Activated naive CD4-positive, alpha-beta T cell (primary cell): ENCODE results near the gene ZNF564.
"Not testable (repeated sequence)": the region's sequence is repeated elsewhere in the genome, so short reads cannot be mapped to it uniquely, and the experiment has no call there.

ENCODE experiments used
- DNase-seq, 4 experiments: peaks; one replicate each; lab custom pipeline; 2025; lab: John Stamatoyannopoulos, UW

The ZNF564 gene

DNA sequence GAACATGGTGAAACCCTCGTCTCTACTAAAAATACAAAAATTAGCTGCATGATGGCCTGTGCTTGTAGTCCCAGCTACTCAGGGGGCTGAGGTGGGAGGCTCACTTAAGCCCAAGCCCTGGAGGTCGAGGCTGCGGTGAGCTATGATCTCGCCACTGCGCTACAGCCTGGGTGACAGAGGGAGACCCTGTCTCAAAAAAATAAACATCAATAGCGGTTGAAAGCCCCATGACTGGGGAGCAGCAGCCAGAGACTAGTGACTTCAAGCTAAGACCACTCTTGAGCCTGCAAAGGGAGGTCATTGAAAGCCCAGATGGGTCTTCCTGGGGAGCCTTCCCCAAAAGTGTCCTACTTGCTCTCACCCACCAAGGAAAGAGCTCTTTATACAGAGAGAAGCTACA lies 54.8 kb downstream of the ZNF564 start:
- no peak for DNase-seq

GRCh38 chr19:12495002-12495802 lies 56.1 kb downstream of the ZNF564 start:
- peak; percentile 69 to 93 (median 84) for DNase-seq

- DNase-seq = no peak
Observed at GRCh38 chr19:12494260-12494860, 56.9 kb downstream of the ZNF564 start.

GRCh38 chr19:12486265-12486783 lies 65.0 kb downstream of the ZNF564 start:
- DNase-seq = not testable (repeated sequence)

- no peak for DNase-seq
Observed at GRCh38 chr19:12485571-12485970, 65.7 kb downstream of the ZNF564 start.

GRCh38 chr19:12485052-12485416 lies 66.2 kb downstream of the ZNF564 start:
- DNase-seq = no peak

- peak; percentile 55 to 85 (median 72) for DNase-seq
Observed at GRCh38 chr19:12484371-12485051, 66.8 kb downstream of the ZNF564 start, which contains the start of gene ZNF709. ZNF709 (minus strand) TSS chr19:12484816; CDS start chr19:12484657, 159 bp downstream.

DNA sequence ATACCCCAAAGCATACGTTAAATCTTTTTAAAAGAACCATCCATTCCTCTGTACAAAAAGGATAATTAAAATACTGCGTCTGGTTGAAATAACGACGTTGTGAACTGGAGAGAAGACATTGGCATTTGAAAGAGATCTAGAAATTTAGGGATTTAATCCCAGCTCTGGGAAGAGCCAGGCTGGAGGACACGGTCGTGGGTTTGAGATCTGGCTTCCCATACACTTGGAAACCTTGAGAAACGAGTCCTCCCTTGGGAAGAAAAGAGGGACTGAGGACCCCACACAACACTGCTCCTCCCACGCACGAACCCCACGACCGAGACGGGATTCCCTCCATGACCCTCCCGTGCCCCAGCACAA lies 67.3 kb downstream of the ZNF564 start:
- DNase-seq = no peak

- no peak for DNase-seq
Observed at GRCh38 chr19:12482509-12482886, 68.8 kb downstream of the ZNF564 start.

DNA sequence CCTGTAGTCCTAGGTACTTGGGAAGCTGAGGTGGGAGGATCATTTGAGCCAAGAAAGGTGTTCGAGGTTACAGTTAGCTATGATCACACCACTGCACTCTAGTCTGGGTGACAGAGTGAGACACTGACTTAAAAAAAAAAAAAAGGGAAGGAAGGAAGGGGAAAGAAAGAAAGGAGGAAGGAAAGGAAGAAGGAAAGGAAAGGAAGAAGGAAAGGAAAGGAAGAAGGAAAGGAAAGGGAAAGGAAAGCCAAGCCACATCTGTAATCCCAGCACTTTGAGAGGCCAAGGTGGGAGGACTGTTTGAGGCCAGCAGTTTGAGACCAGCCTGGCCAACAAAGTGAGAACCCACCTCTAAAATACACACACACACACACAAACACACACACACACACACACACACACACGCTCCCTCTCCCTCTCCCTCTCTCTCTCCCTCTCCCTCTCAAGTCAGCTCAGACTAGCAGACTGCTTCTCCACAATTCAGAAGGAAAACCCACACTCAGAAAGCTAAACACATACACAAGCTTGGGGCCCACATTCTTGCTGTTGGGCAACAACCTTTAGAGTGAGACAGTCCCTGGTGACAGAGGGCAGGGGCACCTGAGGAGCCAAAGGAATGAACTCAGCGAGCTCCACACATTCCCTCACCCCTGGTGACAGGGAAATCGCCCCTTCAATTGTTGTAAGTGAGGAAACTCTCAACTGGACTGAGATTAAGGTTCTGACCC lies 69.3 kb downstream of the ZNF564 start:
- DNase-seq = no peak

DNA sequence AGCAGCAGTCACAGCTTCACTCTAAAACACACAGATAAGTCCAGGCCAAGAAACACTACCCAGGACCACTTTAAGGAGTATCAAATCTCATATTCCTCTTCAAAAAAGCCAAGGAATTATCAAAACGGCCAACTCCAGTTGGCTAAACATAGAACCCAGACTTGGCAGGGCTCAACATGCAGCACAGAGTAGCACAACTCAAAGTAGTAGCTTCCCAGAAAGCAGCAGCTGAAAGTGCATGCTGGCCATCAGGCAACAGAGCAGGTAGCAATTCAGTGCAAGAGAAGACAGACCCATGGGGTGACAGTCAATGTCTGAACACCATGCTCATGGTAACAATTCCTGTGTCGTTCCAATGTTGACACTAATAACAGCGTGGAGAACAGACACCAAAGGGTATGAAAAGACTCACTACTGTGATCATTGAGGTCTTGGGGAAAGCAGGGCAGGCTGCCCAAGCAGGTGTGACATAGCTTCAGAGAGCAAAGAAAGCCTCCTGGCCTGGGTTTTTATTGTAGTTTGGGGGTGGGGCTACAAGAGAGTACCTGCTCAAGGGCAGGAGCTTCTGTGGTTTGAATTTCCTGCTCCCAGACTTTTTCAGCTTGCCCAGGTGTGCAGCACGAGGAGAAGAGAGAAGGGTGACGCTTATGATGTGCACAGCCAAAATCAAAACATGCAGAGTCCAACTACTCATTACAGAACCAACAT lies 72.9 kb downstream of the ZNF564 start:
- no peak for DNase-seq
